GM21447 (cell line): ENCODE data around the gene DMP1.

Experiments used
- ATAC-seq: cut with Tn5 transposase; IDR thresholded peaks from one replicate; pipeline ENCODE4 v1.9.1; 2021; ENCODE audit not compliant: unreplicated experiment

Gene DMP1, protein sequence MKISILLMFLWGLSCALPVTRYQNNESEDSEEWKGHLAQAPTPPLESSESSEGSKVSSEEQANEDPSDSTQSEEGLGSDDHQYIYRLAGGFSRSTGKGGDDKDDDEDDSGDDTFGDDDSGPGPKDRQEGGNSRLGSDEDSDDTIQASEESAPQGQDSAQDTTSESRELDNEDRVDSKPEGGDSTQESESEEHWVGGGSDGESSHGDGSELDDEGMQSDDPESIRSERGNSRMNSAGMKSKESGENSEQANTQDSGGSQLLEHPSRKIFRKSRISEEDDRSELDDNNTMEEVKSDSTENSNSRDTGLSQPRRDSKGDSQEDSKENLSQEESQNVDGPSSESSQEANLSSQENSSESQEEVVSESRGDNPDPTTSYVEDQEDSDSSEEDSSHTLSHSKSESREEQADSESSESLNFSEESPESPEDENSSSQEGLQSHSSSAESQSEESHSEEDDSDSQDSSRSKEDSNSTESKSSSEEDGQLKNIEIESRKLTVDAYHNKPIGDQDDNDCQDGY

DNA sequence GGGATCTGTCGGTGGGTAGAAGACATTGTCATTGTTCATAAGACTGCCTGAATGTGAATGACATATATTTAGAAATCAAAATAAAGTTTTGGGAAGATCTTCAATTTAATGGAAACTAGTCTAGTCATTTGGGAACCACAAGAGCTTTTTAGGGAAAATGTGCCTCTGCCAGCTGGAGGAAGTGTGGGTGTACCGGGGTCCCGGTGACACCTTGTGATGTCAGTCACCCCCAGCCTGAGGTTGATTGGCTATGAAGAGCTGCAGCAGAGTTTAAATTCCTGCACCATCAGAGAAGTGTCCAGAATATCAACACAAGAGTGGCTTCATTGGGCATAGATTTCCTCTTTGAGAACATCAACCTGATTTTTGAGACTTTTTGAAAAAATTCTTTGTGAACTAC is at the start of gene DMP1:
Gene DMP1 (plus strand): TSS at position 301 of the 400 bp plus-strand sequence. CDS start 6,213 bp downstream, outside the sequence.
- no peak for ATAC-seq

DNA sequence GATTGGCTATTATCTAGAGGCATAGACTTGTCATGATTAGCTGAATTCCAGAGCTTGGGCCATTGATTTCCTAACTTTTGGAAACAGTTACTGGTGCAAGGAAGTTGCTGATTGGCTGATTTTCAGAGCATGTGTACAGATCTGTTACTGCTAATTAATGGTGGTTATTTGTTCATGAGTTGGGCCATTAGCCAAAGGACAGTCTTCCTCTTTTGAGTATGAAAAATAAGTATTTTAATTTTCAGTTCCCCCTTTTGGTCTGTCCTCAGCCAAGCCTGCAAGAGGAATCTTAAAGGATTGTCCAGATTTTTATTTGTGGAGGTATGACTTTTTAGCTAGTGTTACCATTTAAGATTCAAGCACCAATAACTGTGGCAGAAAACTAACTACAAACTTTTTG is 48.7 kb upstream of the DMP1 start:
- no peak for ATAC-seq

DNA sequence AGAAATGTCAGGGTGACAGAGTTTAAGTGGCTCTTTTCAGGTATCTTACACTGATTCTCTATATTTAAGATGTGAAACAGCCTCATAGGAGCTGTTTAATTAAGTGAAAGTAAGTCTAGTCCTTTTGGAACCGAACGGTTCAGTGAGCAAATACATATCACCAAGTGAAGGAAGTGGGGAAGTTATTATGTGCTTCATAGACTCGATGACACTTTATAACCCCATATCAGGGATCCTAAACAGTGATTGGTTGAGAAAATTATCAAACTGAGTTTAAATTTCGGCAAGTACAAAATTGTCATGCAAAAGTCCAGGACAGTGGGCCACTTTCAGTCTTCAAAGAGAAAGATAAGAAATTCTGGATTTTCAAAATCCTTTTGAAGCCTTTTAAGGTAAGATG is 41.9 kb upstream of the DMP1 start, which contains the start of gene DSPP:
Gene DSPP (plus strand): TSS at position 301 of the 400 bp plus-strand sequence. CDS start 2,380 bp downstream, outside the sequence.
- no peak for ATAC-seq

GRCh38 chr4:87614292-87614890 is 35.7 kb upstream of the DMP1 start:
- no peak for ATAC-seq

DNA sequence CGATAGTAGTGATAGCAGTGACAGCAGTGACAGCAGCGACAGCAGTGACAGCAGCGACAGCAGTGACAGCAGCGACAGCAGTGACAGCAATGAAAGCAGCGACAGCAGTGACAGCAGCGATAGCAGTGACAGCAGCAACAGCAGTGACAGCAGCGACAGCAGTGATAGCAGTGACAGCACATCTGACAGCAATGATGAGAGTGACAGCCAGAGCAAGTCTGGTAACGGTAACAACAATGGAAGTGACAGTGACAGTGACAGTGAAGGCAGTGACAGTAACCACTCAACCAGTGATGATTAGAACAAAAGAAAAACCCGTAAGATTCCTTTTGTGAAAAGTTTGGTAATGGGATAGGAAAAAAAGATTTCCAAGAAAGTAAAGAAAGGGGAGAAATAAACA is 33.8 kb upstream of the DMP1 start:
- ATAC-seq: no peak

DNA sequence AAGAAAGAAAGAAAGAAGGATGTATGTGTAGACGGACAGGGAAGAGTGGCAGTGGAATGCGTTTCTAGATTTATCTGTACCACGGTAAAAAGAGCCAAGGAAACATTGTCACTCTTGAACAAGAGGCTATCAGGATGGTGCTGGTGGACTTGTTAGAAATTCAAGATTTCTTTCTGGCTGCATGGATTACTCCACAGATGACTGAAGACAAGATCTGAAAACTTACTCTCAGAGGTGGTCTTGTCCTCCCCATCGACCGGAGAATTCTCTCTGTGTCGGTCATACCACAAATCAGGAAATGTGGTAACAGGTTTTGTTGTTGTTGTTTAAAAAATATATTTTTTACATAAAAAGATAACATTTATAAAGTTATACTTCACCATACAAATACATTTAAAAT is 30.0 kb upstream of the DMP1 start:
- ATAC-seq: no peak

DNA sequence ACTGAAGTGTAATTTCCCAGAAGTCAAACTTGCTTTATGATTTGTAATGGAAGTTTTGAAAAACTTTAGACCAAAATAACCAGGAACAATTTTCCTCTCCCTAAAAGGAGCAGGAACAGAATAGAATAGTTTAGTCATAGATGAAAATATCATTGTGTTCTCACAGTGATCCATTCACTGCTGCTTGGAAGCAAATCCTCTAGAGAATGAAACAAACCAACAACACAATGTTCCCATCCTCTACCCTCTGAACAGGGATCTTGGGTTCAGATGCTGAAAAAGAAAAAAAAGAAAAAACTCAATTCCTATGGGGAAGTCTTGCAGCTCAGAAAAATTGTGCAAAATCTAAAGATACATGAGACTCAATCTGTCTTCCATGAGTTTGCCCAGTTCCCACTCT is 29.6 kb upstream of the DMP1 start:
- ATAC-seq: no peak

GRCh38 chr4:87622303-87622702 is 27.8 kb upstream of the DMP1 start:
- no peak for ATAC-seq

GRCh38 chr4:87624698-87625097 is 25.4 kb upstream of the DMP1 start:
- no peak for ATAC-seq

- no peak for ATAC-seq
These were observed 18.4 kb upstream of the DMP1 start for GRCh38 chr4:87631668-87632067.

- ATAC-seq: no peak
These were observed 17.6 kb upstream of the DMP1 start for GRCh38 chr4:87632469-87632868.

DNA sequence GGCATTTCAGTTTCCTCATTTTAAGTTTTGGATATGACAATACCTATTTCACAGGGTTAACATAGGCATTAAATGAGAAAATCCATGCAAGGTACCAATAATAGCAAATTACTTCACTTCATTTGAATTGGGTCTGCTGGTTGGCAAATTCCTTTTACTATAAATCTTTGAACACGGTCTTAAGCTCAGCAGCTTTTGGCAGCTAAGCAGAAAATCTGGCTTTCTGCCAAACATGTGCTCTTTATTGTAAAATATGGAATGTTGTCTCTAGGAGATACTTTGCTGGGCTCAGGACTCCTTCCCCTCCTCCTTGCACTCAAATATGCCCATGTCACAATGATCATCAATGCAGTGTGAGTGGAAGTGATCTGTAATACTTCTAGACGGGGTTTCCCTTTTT is 16.8 kb upstream of the DMP1 start:
- ATAC-seq: no peak

- no peak for ATAC-seq
These were observed 5.8 kb upstream of the DMP1 start for GRCh38 chr4:87644286-87644685.

DNA sequence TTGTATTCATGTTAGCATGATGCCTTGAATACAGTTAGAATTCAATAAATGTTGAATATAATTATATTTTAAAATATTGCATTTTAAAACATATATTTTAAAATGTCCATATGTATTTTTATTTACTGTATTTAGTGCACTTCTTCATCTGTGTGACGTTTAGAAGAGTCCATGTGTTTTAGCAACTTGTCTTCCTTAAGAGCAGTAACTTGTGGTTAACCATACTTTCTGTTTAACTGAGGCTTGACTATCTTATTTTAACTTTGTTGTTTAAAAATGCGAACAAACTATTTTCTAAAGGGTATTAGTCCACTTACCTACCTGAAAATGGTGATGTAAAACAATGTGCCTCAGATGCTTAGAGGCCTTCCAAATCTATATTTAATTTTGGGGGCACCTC is 858 bp downstream of the DMP1 start:
- ATAC-seq: no peak

DNA sequence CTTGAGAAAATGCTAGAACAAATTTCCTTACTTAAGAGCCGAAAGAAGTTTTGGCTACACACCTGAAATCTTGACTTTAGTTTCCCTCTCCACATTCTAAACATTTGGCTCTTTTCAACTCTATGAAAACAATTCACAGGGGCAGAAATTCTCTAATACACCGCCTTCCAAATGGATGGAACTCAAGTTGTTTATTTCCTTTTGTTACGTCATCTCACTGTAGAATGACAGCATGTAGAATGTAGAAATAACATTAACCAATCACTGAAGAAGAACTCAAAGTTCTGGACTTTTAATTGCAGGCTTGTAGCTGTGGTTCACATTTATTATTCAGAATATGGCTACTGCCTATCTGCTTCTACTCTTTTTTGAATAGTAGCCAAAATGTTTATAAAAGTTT is 1.9 kb downstream of the DMP1 start:
- no peak for ATAC-seq

- ATAC-seq: no peak
These were observed 4.5 kb downstream of the DMP1 start for GRCh38 chr4:87654487-87655044.

DNA sequence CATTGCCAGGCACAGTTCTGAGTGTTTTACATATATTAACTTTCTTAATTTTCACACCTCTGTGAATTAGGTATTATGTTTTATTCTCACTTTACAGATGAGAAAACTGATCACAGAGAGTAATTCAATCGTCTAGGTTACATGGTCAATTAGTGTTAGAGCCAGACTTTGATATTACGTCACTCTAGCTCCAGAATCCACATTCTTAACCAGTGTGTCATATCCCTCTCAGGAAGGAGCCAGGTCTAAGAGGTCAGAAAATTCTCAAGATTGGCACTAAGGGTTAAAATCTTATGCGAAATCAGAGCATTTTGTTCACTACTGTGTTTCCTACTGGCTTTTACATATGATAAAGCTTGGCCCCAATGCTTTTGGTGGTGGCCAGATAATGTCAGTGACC is 7.4 kb downstream of the DMP1 start:
- no peak for ATAC-seq

- no peak for ATAC-seq
These were observed 9.3 kb downstream of the DMP1 start for GRCh38 chr4:87659247-87659931.

- ATAC-seq: no peak
These were observed 12.8 kb downstream of the DMP1 start for GRCh38 chr4:87662871-87663270.

DNA sequence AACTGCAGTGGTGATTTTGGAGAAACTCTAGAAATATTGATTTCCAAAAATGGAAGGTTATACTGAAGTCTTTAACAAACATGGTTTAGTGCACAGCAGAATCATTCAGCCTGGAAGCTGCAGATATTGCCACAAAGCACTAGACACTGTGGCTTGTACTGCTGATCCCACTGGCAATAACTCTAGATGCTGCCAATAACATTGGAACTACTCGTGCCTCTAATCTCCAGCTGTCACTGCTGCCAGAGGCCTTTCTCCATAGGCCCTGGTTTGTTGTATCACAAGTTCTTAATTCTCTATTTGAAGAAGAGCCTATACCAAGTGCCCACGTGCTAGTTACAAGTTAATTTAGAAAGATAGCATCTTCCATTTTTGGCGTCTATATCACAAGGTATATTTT is 19.3 kb downstream of the DMP1 start:
- no peak for ATAC-seq

- peak; percentile 81 for ATAC-seq
These were observed 27.7 kb downstream of the DMP1 start for GRCh38 chr4:87677731-87678130.
